ENCODE results near the gene PRPF18.

- TF ChIP-seq, protein P1, sequence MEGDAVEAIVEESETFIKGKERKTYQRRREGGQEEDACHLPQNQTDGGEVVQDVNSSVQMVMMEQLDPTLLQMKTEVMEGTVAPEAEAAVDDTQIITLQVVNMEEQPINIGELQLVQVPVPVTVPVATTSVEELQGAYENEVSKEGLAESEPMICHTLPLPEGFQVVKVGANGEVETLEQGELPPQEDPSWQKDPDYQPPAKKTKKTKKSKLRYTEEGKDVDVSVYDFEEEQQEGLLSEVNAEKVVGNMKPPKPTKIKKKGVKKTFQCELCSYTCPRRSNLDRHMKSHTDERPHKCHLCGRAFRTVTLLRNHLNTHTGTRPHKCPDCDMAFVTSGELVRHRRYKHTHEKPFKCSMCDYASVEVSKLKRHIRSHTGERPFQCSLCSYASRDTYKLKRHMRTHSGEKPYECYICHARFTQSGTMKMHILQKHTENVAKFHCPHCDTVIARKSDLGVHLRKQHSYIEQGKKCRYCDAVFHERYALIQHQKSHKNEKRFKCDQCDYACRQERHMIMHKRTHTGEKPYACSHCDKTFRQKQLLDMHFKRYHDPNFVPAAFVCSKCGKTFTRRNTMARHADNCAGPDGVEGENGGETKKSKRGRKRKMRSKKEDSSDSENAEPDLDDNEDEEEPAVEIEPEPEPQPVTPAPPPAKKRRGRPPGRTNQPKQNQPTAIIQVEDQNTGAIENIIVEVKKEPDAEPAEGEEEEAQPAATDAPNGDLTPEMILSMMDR (IDR thresholded peaks at IDR 0.05): no peak
- no peak for TF ChIP-seq SREBF2 (IDR thresholded peaks at IDR 0.05)
- no peak for TF ChIP-seq RCOR1 (IDR thresholded peaks at IDR 0.05; ENCODE audit: low read depth, low read length)
- no peak for TF ChIP-seq CHD2 (IDR thresholded peaks at IDR 0.05; ENCODE audit: low read length, partially characterized antibody)
- no peak for TF ChIP-seq GATA3 (IDR thresholded peaks at IDR 0.05; ENCODE audit: borderline replicate concordance)
- TF ChIP-seq REST (IDR thresholded peaks at IDR 0.05): no peak
- no peak for TF ChIP-seq POLR2A (IDR thresholded peaks at IDR 0.05; ENCODE audit: low read length)
These were observed 26.0 kb downstream of the PRPF18 start for GRCh38 chr10:13612654-13613373.

Measured in A549 (cell line).